Astrocyte (in vitro differentiated cells and primary cell): ENCODE results near the gene PLEKHG4B. TPM values are rescaled to one million over a fixed set of nuclear protein-coding genes. Genes with fewer than 3 reads are reported as not detected.

Experiments used
- DNase-seq: peaks from one replicate; pipeline ENCODE4 v3.0.0-alpha.2; 2010; ENCODE audit warnings: low read depth
- FAIRE-seq: peaks from 2 replicates; lab custom pipeline; 2011; peaks lifted over from hg19 to GRCh38; lab: Jason Lieb, UNC
- H2AFZ ChIP-seq: 2 replicates; pipeline ENCODE4 v1.6.0; 2012; ENCODE audit warnings: low read depth, low read length, inconsistent platforms
- H3K27ac ChIP-seq: 2 replicates; pipeline ENCODE4 v1.5.1; 2011; ENCODE audit warnings: low read depth, low read length, inconsistent platforms
- H3K27me3 ChIP-seq: 2 replicates; pipeline ENCODE4 v1.6.0; 2011; ENCODE audit warnings: low read length, inconsistent platforms; ENCODE audit not compliant: insufficient read depth
- H3K36me3 ChIP-seq: 2 replicates; pipeline ENCODE4 v1.5.1; 2011; ENCODE audit warnings: low read length, inconsistent platforms; ENCODE audit not compliant: insufficient read depth
- H3K4me1 ChIP-seq: 2 replicates; pipeline ENCODE4 v1.5.1; 2011; ENCODE audit warnings: low read length, inconsistent platforms; ENCODE audit not compliant: insufficient read depth
- H3K4me2 ChIP-seq: 2 replicates; pipeline ENCODE4 v1.6.0; 2012; ENCODE audit warnings: low read length, inconsistent platforms
- H3K4me3 ChIP-seq: 2 replicates; pipeline ENCODE4 v1.5.1; 2011; ENCODE audit warnings: low read depth, mild to moderate bottlenecking, low read length, inconsistent platforms; ENCODE audit not compliant: insufficient read depth
- H3K79me2 ChIP-seq: 2 replicates; pipeline ENCODE4 v1.6.0; 2012; ENCODE audit warnings: mild to moderate bottlenecking, low read length, inconsistent platforms; ENCODE audit not compliant: insufficient read depth
- H3K9ac ChIP-seq: 2 replicates; pipeline ENCODE4 v1.6.0; 2012; ENCODE audit warnings: mild to moderate bottlenecking, low read length, inconsistent platforms
- H3K9me3 ChIP-seq: 2 replicates; pipeline ENCODE4 v1.5.1; 2012; ENCODE audit warnings: low read depth, mild to moderate bottlenecking, low read length, inconsistent platforms; ENCODE audit not compliant: insufficient read depth
- H4K20me1 ChIP-seq: 2 replicates; pipeline ENCODE4 v1.6.0; 2012; ENCODE audit warnings: low read length, inconsistent platforms; ENCODE audit not compliant: insufficient read depth
- H3K27ac Mint-ChIP-seq: one replicate; pipeline ENCODE4 v1.8.0; 2021; ENCODE audit warnings: mild to moderate bottlenecking, mixed read lengths; ENCODE audit not compliant: unreplicated experiment
- H3K27me3 Mint-ChIP-seq: one replicate; pipeline ENCODE4 v1.8.0; 2021; ENCODE audit warnings: low read depth, mixed read lengths; ENCODE audit not compliant: unreplicated experiment
- H3K36me3 Mint-ChIP-seq: one replicate; pipeline ENCODE4 v1.8.0; 2021; ENCODE audit warnings: low read depth, mixed read lengths; ENCODE audit not compliant: unreplicated experiment
- H3K4me1 Mint-ChIP-seq: one replicate; pipeline ENCODE4 v1.8.0; 2021; ENCODE audit warnings: low read depth, mixed read lengths; ENCODE audit not compliant: unreplicated experiment
- H3K4me3 Mint-ChIP-seq: one replicate; pipeline ENCODE4 v1.8.0; 2021; ENCODE audit warnings: mild to moderate bottlenecking, moderate library complexity, mixed read lengths; ENCODE audit not compliant: unreplicated experiment
- H3K9me3 Mint-ChIP-seq: one replicate; pipeline ENCODE4 v1.8.0; 2021; ENCODE audit warnings: mild to moderate bottlenecking, mixed read lengths; ENCODE audit not compliant: unreplicated experiment
- CTCF ChIP-seq: IDR thresholded peaks from 2 replicates; pipeline ENCODE4 v1.5.1; 2011; ENCODE audit warnings: low read depth, mild to moderate bottlenecking, inconsistent platforms, low read length, moderate library complexity; ENCODE audit not compliant: insufficient read depth
- EZH2 ChIP-seq: IDR thresholded peaks from 2 replicates; pipeline ENCODE4 v1.6.1; 2012; ENCODE audit warnings: mild to moderate bottlenecking, low read length, inconsistent platforms; ENCODE audit not compliant: insufficient read depth
- total RNA-seq: library from RNA; stranded (reverse); gene quantifications from 2 replicates; pipeline ENCODE4 v1.2.1, GENCODE V29; 2021

The PLEKHG4B gene
- total RNA-seq, 1 donor from 2014 or later, result 8.1 TPM

GRCh38 chr5:139579-140442 lies 47.8 kb downstream of the PLEKHG4B start:
- Histone ChIP-seq H3K4me3 (no peak overlapping the region), H3K9ac (no peak overlapping the region), H3K4me2 (no peak overlapping the region), H3K9me3 (no peaks in the 10 kb centered on the region), H3K79me2 (peaks cover 11% of the 10 kb centered on the region), H3K27ac (no peak overlapping the region), H4K20me1 (no peaks in the 10 kb centered on the region), H3K36me3 (peaks cover 6% of the 10 kb centered on the region), H3K4me1 (no peaks in the 10 kb centered on the region), H3K27me3 (no peaks in the 10 kb centered on the region), H2AFZ (no peak overlapping the region)
- H3K27me3 Mint-ChIP-seq, result peaks cover 12% of the 10 kb centered on the region
- DNase-seq (no peak), FAIRE-seq (no peak)
- H3K36me3 Mint-ChIP-seq, result peaks cover 9% of the 10 kb centered on the region
- H3K4me1 Mint-ChIP-seq, result no peaks in the 10 kb centered on the region
- H3K4me3 Mint-ChIP-seq, result no peak overlapping the region
- peaks cover 5% of the 10 kb centered on the region for H3K9me3 Mint-ChIP-seq
- TF ChIP-seq EZH2, result no peak
- no peak for TF ChIP-seq CTCF
- no peak overlapping the region for H3K27ac Mint-ChIP-seq

- TF ChIP-seq CTCF (no peak), EZH2 (no peak)
- H3K36me3 Mint-ChIP-seq, result peaks cover 9% of the 10 kb centered on the region
These were observed 48.5 kb downstream of the PLEKHG4B start for GRCh38 chr5:140443-140829.

GRCh38 chr5:141211-141610 lies 49.2 kb downstream of the PLEKHG4B start:
- H3K4me3 ChIP-seq, result no peak overlapping the region
- peaks cover 9% of the 10 kb centered on the region for H3K36me3 Mint-ChIP-seq
- peaks cover 6% of the 10 kb centered on the region for H3K9me3 Mint-ChIP-seq
- no peak overlapping the region for H3K4me3 Mint-ChIP-seq
- H3K36me3 ChIP-seq, result peaks cover 6% of the 10 kb centered on the region
- no peaks in the 10 kb centered on the region for H3K27me3 ChIP-seq
- no peak overlapping the region for H3K27ac Mint-ChIP-seq
- DNase-seq (no peak), FAIRE-seq (no peak)
- H3K9ac ChIP-seq, result no peak overlapping the region
- peaks cover 11% of the 10 kb centered on the region for H3K79me2 ChIP-seq
- no peaks in the 10 kb centered on the region for H3K4me1 Mint-ChIP-seq
- no peaks in the 10 kb centered on the region for H4K20me1 ChIP-seq
- H2AFZ ChIP-seq, result no peak overlapping the region
- peaks cover 12% of the 10 kb centered on the region for H3K27me3 Mint-ChIP-seq
- peaks cover 2% of the 10 kb centered on the region for H3K9me3 ChIP-seq
- H3K4me1 ChIP-seq, result no peaks in the 10 kb centered on the region
- TF ChIP-seq CTCF (no peak), EZH2 (no peak)
- no peak overlapping the region for H3K4me2 ChIP-seq
- H3K27ac ChIP-seq, result no peak overlapping the region

More at GRCh38 chr5:140443-140829, 48.5 kb downstream of the PLEKHG4B start:
- peaks cover 6% of the 10 kb centered on the region for H3K9me3 Mint-ChIP-seq
- Histone ChIP-seq H3K36me3 (peaks cover 6% of the 10 kb centered on the region), H4K20me1 (no peaks in the 10 kb centered on the region), H3K9ac (no peak overlapping the region), H3K79me2 (peaks cover 11% of the 10 kb centered on the region), H3K4me1 (no peaks in the 10 kb centered on the region), H3K4me3 (no peak overlapping the region), H3K27me3 (no peaks in the 10 kb centered on the region), H3K9me3 (no peaks in the 10 kb centered on the region), H3K27ac (no peak overlapping the region), H2AFZ (no peak overlapping the region), H3K4me2 (no peak overlapping the region)
- H3K27ac Mint-ChIP-seq, result no peak overlapping the region
- DNase-seq (no peak), FAIRE-seq (no peak)
- no peak overlapping the region for H3K4me3 Mint-ChIP-seq
- peaks cover 12% of the 10 kb centered on the region for H3K27me3 Mint-ChIP-seq
- H3K4me1 Mint-ChIP-seq, result no peaks in the 10 kb centered on the region
